ENCODE results near the gene DMRT3.

DMRT3 gene

GRCh38 chr9:980640-981039 is 4.2 kb downstream of the DMRT3 start:
- Histone ChIP-seq H3K9ac (ENCODE audit: low read depth, low read length) (no peak overlapping the region), H3K4me1 (ENCODE audit: insufficient read depth, low read length) (no peaks in the 10 kb centered on the region), H4K20me1 (ENCODE audit: insufficient read depth, low read length) (no peaks in the 10 kb centered on the region), H3K27ac (ENCODE audit: low read length) (no peak overlapping the region), H3K36me3 (ENCODE audit: insufficient read depth, low read length) (no peaks in the 10 kb centered on the region), H3K27me3 (ENCODE audit: insufficient read depth, low read length, poor library complexity) (peaks cover 19% of the 10 kb centered on the region), H3K4me2 (ENCODE audit: insufficient read depth, low read length) (no peak overlapping the region), H2AFZ (ENCODE audit: low read depth, low read length) (no peak overlapping the region), H3K4me3 (ENCODE audit: low read depth in 1 of 2, low read length in 2 of 2) (no peak overlapping the region), H3K79me2 (ENCODE audit: insufficient read depth, low read length) (no peaks in the 10 kb centered on the region), H3K9me3 (ENCODE audit: insufficient read depth, low read length, severe bottlenecking) (no peaks in the 10 kb centered on the region)
- DNase-seq (no peak), ATAC-seq (ENCODE audit: insufficient read depth, low read depth) (no peak)
- TF ChIP-seq EZH2 (IDR thresholded peaks at IDR 0.05; ENCODE audit: borderline replicate concordance, low read depth, low read length, severe bottlenecking), result no peak
- TF ChIP-seq CTCF (IDR thresholded peaks at IDR 0.05; ENCODE audit: borderline replicate concordance, extremely low read depth, low read length, poor library complexity, severe bottlenecking), result no peak

DNA sequence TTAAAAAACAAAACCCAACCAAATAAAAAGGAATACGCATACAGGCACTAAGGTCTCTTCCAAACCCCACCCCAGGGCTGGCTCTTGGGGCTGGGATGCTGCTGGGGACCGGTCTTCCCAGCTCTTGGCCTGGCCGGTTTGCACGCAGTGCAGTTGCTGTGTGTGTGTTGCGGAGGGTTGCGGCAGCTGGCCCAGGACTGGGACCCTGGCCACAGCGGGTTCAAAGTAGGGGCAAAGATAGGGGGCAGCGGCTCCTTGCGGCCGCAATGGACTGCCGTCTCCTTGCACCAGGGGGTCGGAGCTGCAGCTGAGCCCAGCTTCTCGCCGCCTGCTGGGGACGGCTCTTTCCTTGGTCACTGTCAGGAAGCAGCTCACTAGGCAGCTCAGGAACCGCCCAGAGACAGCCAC is 5.0 kb downstream of the DMRT3 start:
- Histone ChIP-seq H3K4me2 (ENCODE audit: insufficient read depth, low read length) (no peak overlapping the region), H4K20me1 (ENCODE audit: insufficient read depth, low read length) (no peaks in the 10 kb centered on the region), H3K27me3 (ENCODE audit: insufficient read depth, low read length, poor library complexity) (peaks cover 20% of the 10 kb centered on the region), H3K9me3 (ENCODE audit: insufficient read depth, low read length, severe bottlenecking) (no peaks in the 10 kb centered on the region), H3K27ac (ENCODE audit: low read length) (no peak overlapping the region), H3K4me3 (ENCODE audit: low read depth in 1 of 2, low read length in 2 of 2) (no peak overlapping the region), H3K36me3 (ENCODE audit: insufficient read depth, low read length) (no peaks in the 10 kb centered on the region), H3K79me2 (ENCODE audit: insufficient read depth, low read length) (no peaks in the 10 kb centered on the region), H3K4me1 (ENCODE audit: insufficient read depth, low read length) (no peaks in the 10 kb centered on the region), H3K9ac (ENCODE audit: low read depth, low read length) (no peak overlapping the region), H2AFZ (ENCODE audit: low read depth, low read length) (no peak overlapping the region)
- no peak for TF ChIP-seq EZH2 (IDR thresholded peaks at IDR 0.05; ENCODE audit: borderline replicate concordance, low read depth, low read length, severe bottlenecking)
- TF ChIP-seq CTCF (IDR thresholded peaks at IDR 0.05; ENCODE audit: borderline replicate concordance, extremely low read depth, low read length, poor library complexity, severe bottlenecking), result no peak
- no peak for ATAC-seq (ENCODE audit: insufficient read depth, low read depth)
- DNase-seq, result no peak

GRCh38 chr9:982394-983230 is 6.2 kb downstream of the DMRT3 start:
- no peaks in the 10 kb centered on the region for H3K79me2 ChIP-seq (ENCODE audit: insufficient read depth, low read length)
- no peaks in the 10 kb centered on the region for H3K36me3 ChIP-seq (ENCODE audit: insufficient read depth, low read length)
- DNase-seq (no peak), ATAC-seq (ENCODE audit: insufficient read depth, low read depth) (no peak)
- no peak overlapping the region for H3K27ac ChIP-seq (ENCODE audit: low read length)
- H3K27me3 ChIP-seq (ENCODE audit: insufficient read depth, low read length, poor library complexity), result peaks cover 20% of the 10 kb centered on the region
- H3K4me3 ChIP-seq (ENCODE audit: low read depth in 1 of 2, low read length in 2 of 2), result no peak overlapping the region
- H2AFZ ChIP-seq (ENCODE audit: low read depth, low read length), result no peak overlapping the region; the same call in 1 of the 2 replicates
- H3K4me1 ChIP-seq (ENCODE audit: insufficient read depth, low read length), result no peaks in the 10 kb centered on the region
- no peaks in the 10 kb centered on the region for H4K20me1 ChIP-seq (ENCODE audit: insufficient read depth, low read length)
- H3K4me2 ChIP-seq (ENCODE audit: insufficient read depth, low read length), result no peak overlapping the region
- no peak overlapping the region for H3K9ac ChIP-seq (ENCODE audit: low read depth, low read length)
- no peak for TF ChIP-seq EZH2 (IDR thresholded peaks at IDR 0.05; ENCODE audit: borderline replicate concordance, low read depth, low read length, severe bottlenecking)
- TF ChIP-seq CTCF (IDR thresholded peaks at IDR 0.05; ENCODE audit: borderline replicate concordance, extremely low read depth, low read length, poor library complexity, severe bottlenecking), result no peak
- H3K9me3 ChIP-seq (ENCODE audit: insufficient read depth, low read length, severe bottlenecking), result no peaks in the 10 kb centered on the region
